HG02642 (cell line): ENCODE results near the gene IRF5.

Experiments used
- ATAC-seq: cut with Tn5 transposase; IDR thresholded peaks from one replicate; pipeline ENCODE4 v1.9.1; 2021; ENCODE audit warnings: mild to moderate bottlenecking; ENCODE audit not compliant: unreplicated experiment, poor library complexity

IRF5 gene

GRCh38 chr7:128937647-128938543, at the start of gene IRF5:
IRF5 (plus strand) TSS chr7:128937927; CDS start chr7:128942082, 4,155 bp downstream.
- peak; percentile 22 for ATAC-seq

GRCh38 chr7:128888039-128888755, 49.5 kb upstream of the IRF5 start:
- ATAC-seq = no peak

- no peak for ATAC-seq
Measured at GRCh38 chr7:128888756-128889095, 49.0 kb upstream of the IRF5 start.

GRCh38 chr7:128889121-128889520, 48.6 kb upstream of the IRF5 start:
- no peak for ATAC-seq

- no peak for ATAC-seq
Measured at GRCh38 chr7:128890306-128891109, 47.2 kb upstream of the IRF5 start.

GRCh38 chr7:128891110-128891941, 46.4 kb upstream of the IRF5 start:
- ATAC-seq = no peak

- no peak for ATAC-seq
Measured at GRCh38 chr7:128891942-128892269, 45.8 kb upstream of the IRF5 start.

- ATAC-seq = no peak
Measured at GRCh38 chr7:128892521-128893250, 45.0 kb upstream of the IRF5 start.

- ATAC-seq = no peak
Measured at GRCh38 chr7:128893251-128894100, 44.3 kb upstream of the IRF5 start.

GRCh38 chr7:128894101-128894440, 43.7 kb upstream of the IRF5 start:
- ATAC-seq = no peak

- no peak for ATAC-seq
Measured at GRCh38 chr7:128895320-128895719, 42.4 kb upstream of the IRF5 start.

GRCh38 chr7:128899392-128899791, 38.3 kb upstream of the IRF5 start:
- no peak for ATAC-seq

- ATAC-seq = no peak
Measured at GRCh38 chr7:128900237-128900636, 37.5 kb upstream of the IRF5 start.

GRCh38 chr7:128902761-128903585, 34.8 kb upstream of the IRF5 start:
- ATAC-seq = no peak

GRCh38 chr7:128903621-128904361, 33.9 kb upstream of the IRF5 start:
- ATAC-seq = no peak

- peak; percentile 52 for ATAC-seq
Measured at GRCh38 chr7:128904381-128905197, 33.1 kb upstream of the IRF5 start.
